ENCODE results near the gene CD22.

DNA sequence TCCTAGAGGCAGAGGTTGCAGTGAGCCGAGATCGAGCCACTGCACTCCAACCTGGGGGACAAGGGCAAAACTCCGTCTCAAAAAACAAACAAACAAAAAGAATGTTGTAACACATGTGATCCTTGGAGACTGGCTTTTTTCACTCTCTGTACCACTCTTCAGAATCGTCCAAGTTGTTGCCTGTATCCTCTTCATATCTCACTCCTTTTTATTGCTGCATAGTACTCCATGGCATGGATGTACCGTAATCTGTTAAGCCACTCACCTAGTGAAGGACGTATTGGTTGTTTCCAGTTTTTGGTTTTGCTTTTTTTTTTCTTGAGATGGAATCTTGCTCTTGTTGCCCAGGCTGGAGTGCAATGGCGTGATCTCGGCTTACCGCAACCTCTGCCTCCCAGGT is 7.0 kb upstream of the CD22 start:
- TF ChIP-seq, protein P1, sequence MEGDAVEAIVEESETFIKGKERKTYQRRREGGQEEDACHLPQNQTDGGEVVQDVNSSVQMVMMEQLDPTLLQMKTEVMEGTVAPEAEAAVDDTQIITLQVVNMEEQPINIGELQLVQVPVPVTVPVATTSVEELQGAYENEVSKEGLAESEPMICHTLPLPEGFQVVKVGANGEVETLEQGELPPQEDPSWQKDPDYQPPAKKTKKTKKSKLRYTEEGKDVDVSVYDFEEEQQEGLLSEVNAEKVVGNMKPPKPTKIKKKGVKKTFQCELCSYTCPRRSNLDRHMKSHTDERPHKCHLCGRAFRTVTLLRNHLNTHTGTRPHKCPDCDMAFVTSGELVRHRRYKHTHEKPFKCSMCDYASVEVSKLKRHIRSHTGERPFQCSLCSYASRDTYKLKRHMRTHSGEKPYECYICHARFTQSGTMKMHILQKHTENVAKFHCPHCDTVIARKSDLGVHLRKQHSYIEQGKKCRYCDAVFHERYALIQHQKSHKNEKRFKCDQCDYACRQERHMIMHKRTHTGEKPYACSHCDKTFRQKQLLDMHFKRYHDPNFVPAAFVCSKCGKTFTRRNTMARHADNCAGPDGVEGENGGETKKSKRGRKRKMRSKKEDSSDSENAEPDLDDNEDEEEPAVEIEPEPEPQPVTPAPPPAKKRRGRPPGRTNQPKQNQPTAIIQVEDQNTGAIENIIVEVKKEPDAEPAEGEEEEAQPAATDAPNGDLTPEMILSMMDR (conservative IDR thresholded peaks at IDR 0.05; ENCODE audit: low read length) = no peak
- no peak for TF ChIP-seq EZH2phosphoT487 (IDR thresholded peaks at IDR 0.05; ENCODE audit: borderline replicate concordance)
